Uterus (tissue), 4 donors: ENCODE data around the gene FAM9C. TPM values are rescaled to one million over a fixed set of nuclear protein-coding genes. Genes with fewer than 3 reads are reported as not detected.
"Not testable (repeated sequence)": the region's sequence is repeated elsewhere in the genome, so short reads cannot be mapped to it uniquely, and the experiment has no call there.

Source experiments
- DNase-seq, 2 donors: peaks; one replicate each; pipeline ENCODE4 v3.0.0-alpha.2; 2019 to 2020
- H3K27ac ChIP-seq, 2 donors: fragments of 200-600 bp; sonication (generic); 1 replicate in 1 of 2; 2 replicates in 1 of 2; pipeline ENCODE4 v1.5.1; 2016 to 2018
- H3K27me3 ChIP-seq, 2 donors: fragments of 200-600 bp; sonication (generic); one replicate each; pipeline ENCODE4 v1.5.1; 2018 to 2019; ENCODE audit warnings: control low read depth in 1 of 2
- H3K36me3 ChIP-seq, 2 donors: fragments of 200-600 bp; sonication (generic); one replicate each; pipeline ENCODE4 v1.5.1; 2019; ENCODE audit warnings: control low read depth in 1 of 2
- H3K4me1 ChIP-seq, 2 donors: fragments of 200-600 bp; sonication (generic); one replicate each; pipeline ENCODE4 v1.5.1; 2018 to 2019; ENCODE audit warnings: control low read depth in 1 of 2
- H3K4me3 ChIP-seq, 2 donors: fragments of 200-600 bp; sonication (generic); 1 replicate in 1 of 2; 2 replicates in 1 of 2; pipeline ENCODE4 v1.5.1; 2018 to 2019; ENCODE audit warnings: mild to moderate bottlenecking in 1 of 2
- H3K9me3 ChIP-seq, 2 donors: fragments of 200-600 bp; sonication (generic); one replicate each; pipeline ENCODE4 v1.5.1; 2019; ENCODE audit warnings: control low read depth in 1 of 2
- CTCF ChIP-seq, 4 experiments: fragments of 200-600 bp in 2 of 4; fragments of 450-650 bp in 2 of 4; sonication (generic) in 2 of 4; IDR thresholded peaks; one replicate each; pipeline ENCODE4 v1.5.1; 2016 to 2019; ENCODE audit warnings: antibody characterized with exemption in 4 of 4, mild to moderate bottlenecking in 2 of 4, moderate library complexity in 1 of 4
- POLR2A ChIP-seq, 2 donors: fragments of 450-650 bp; IDR thresholded peaks; one replicate each; pipeline ENCODE4 v1.6.1; 2016; ENCODE audit warnings: antibody characterized with exemption in 2 of 2, mild to moderate bottlenecking in 1 of 2, moderate library complexity in 1 of 2
- intact Hi-C: fragments of 100-400 bp; cut with DNase I; formaldehyde crosslinking; loops from one replicate; pipeline ENCODE4 v1.15.1; 2023; ENCODE audit warnings: low total_unique reads
- total RNA-seq, 4 donors: library from RNA; depleted of rRNA in 3 of 4; stranded (reverse); fragments of >200 nt in 3 of 4; gene quantifications; one replicate each; pipeline versions ENCODE4 v1.1.0 to v1.2.4, GENCODE V29; 2014 to 2023
- donor health status: DM: yes; HTN: yes; CAD: no.

The FAM9C gene
- total RNA-seq, 4 donors from 2014 or later: 0.07 TPM; not detected in 3

- H3K27me3 ChIP-seq: no peaks in the 10 kb centered on the region
- DNase-seq: no peak
- intact Hi-C loops: no loop called here
- H3K4me3 ChIP-seq: no peak overlapping the region
- H3K9me3 ChIP-seq: no peaks in the 10 kb centered on the region
- no peaks in the 10 kb centered on the region for H3K4me1 ChIP-seq
- no peak overlapping the region for H3K27ac ChIP-seq
- no peak for TF ChIP-seq CTCF (IDR thresholded peaks at IDR 0.05)
- TF ChIP-seq POLR2A (IDR thresholded peaks at IDR 0.05): no peak
- H3K36me3 ChIP-seq: no peaks in the 10 kb centered on the region
These were observed 17.4 kb downstream of the FAM9C start for GRCh38 chrX:13026877-13027652.

GRCh38 chrX:13024986-13025385, 19.4 kb downstream of the FAM9C start:
- no peak for DNase-seq

GRCh38 chrX:13023979-13024378, 20.4 kb downstream of the FAM9C start:
- Histone ChIP-seq H3K27me3 (no peaks in the 10 kb centered on the region), H3K27ac (no peak overlapping the region), H3K9me3 (no peaks in the 10 kb centered on the region), H3K4me1 (no peaks in the 10 kb centered on the region), H3K4me3 (no peak overlapping the region), H3K36me3 (no peaks in the 10 kb centered on the region)
- intact Hi-C loops: no loop called here
- no peak for DNase-seq
- TF ChIP-seq CTCF (IDR thresholded peaks at IDR 0.05): no peak
- no peak for TF ChIP-seq POLR2A (IDR thresholded peaks at IDR 0.05)

More at GRCh38 chrX:13024986-13025385, 19.4 kb downstream of the FAM9C start:
- no peak overlapping the region for H3K27ac ChIP-seq
- no peaks in the 10 kb centered on the region for H3K27me3 ChIP-seq
- H3K36me3 ChIP-seq: no peaks in the 10 kb centered on the region
- no peak overlapping the region for H3K4me3 ChIP-seq
- intact Hi-C loops: no loop called here
- no peaks in the 10 kb centered on the region for H3K9me3 ChIP-seq
- no peak for TF ChIP-seq POLR2A (IDR thresholded peaks at IDR 0.05)
- no peak for TF ChIP-seq CTCF (IDR thresholded peaks at IDR 0.05)
- no peaks in the 10 kb centered on the region for H3K4me1 ChIP-seq

- H3K27ac ChIP-seq: no peak overlapping the region
- intact Hi-C loops: no loop called here
- no peaks in the 10 kb centered on the region for H3K27me3 ChIP-seq
- no peaks in the 10 kb centered on the region for H3K4me1 ChIP-seq
- H3K4me3 ChIP-seq: no peak overlapping the region
- TF ChIP-seq CTCF (IDR thresholded peaks at IDR 0.05) (no peak), POLR2A (IDR thresholded peaks at IDR 0.05) (no peak)
- H3K9me3 ChIP-seq: no peaks in the 10 kb centered on the region
- no peak for DNase-seq
- no peaks in the 10 kb centered on the region for H3K36me3 ChIP-seq
These were observed 20.9 kb downstream of the FAM9C start for GRCh38 chrX:13023567-13023966.

GRCh38 chrX:13022926-13023325, 21.5 kb downstream of the FAM9C start:
- H3K36me3 ChIP-seq: no peaks in the 10 kb centered on the region
- no peak overlapping the region for H3K4me3 ChIP-seq
- no peaks in the 10 kb centered on the region for H3K9me3 ChIP-seq
- intact Hi-C loops: no loop called here
- no peak for DNase-seq
- TF ChIP-seq CTCF (IDR thresholded peaks at IDR 0.05) (no peak), POLR2A (IDR thresholded peaks at IDR 0.05) (no peak)
- no peak overlapping the region for H3K27ac ChIP-seq
- no peaks in the 10 kb centered on the region for H3K27me3 ChIP-seq
- no peaks in the 10 kb centered on the region for H3K4me1 ChIP-seq

GRCh38 chrX:13016731-13017130, 27.7 kb downstream of the FAM9C start:
- intact Hi-C loops, H3K27me3 ChIP-seq, H3K36me3 ChIP-seq, DNase-seq, H3K4me3 ChIP-seq, H3K9me3 ChIP-seq, H3K27ac ChIP-seq, H3K4me1 ChIP-seq: not testable (repeated sequence)
